Prostate gland (tissue), 2 donors: Measurements from ENCODE around the gene SLC28A3.

ENCODE experiments used
- CTCF ChIP-seq, 4 experiments: fragments of 200-600 bp in 2 of 4; fragments of 450-650 bp in 2 of 4; sonication (generic) in 2 of 4; IDR thresholded peaks; 1 replicate in 3 of 4; 2 replicates in 1 of 4; pipeline ENCODE4 v1.5.1; 2016 to 2019; ENCODE audit warnings: antibody characterized with exemption in 4 of 4, mild to moderate bottlenecking in 2 of 4, moderate library complexity in 2 of 4
- POLR2AphosphoS5 ChIP-seq: sonication (generic); formaldehyde crosslinking; IDR thresholded peaks from one replicate; pipeline ENCODE4 v1.6.1; 2017; ENCODE audit warnings: antibody characterized with exemption

GRCh38 chr9:84349671-84350070 lies 9.1 kb upstream of the SLC28A3 start:
- no peak for TF ChIP-seq CTCF (IDR thresholded peaks at IDR 0.05)
- TF ChIP-seq POLR2AphosphoS5 = no peak
